GM12878 (cell line): ENCODE measurements around the gene HEYL. TPM values are rescaled to one million over a fixed set of nuclear protein-coding genes. Genes with fewer than 3 reads are reported as not detected.

ENCODE experiments used
- ATAC-seq: fragments of 200-7000 bp; cut with Tn5 transposase; 3 replicates; pipeline ENCODE4 v1.9.1; 2020; ENCODE audit warnings: mild to moderate bottlenecking, moderate library complexity
- BruUV-seq: library from RNA; stranded (reverse); fragments of 400-500 nt; replicated peaks from 2 replicates; lab custom pipeline; 2021; lab: Mats Ljungman, UMichigan
- CTCF ChIA-PET: fragments of 300-600 bp; sonication (Branson Sonifier 250); formaldehyde crosslinking; extraction: SDS; loops from one replicate; lab custom pipeline; 2021; ENCODE audit warnings: inconsistent platforms; lab: Yijun Ruan, JAX
- POLR2A ChIA-PET: fragments of 350-600 bp; formaldehyde crosslinking; extraction: SDS; loops from one replicate; lab custom pipeline; 2021; ENCODE audit warnings: inconsistent platforms; lab: Charles Lee
- RAD21 ChIA-PET: fragments of 300-600 bp; sonication (Branson Sonifier 250); formaldehyde crosslinking; loops from one replicate; lab custom pipeline; 2023; ENCODE audit warnings: antibody characterized with exemption; ENCODE audit not compliant: unreplicated experiment; lab: Charles Lee
- SMC1A ChIA-PET: fragments of 300-600 bp; sonication (Branson Sonifier 250); formaldehyde crosslinking; loops from one replicate; lab custom pipeline; 2023; ENCODE audit not compliant: unreplicated experiment, uncharacterized antibody; lab: Charles Lee
- DNase-seq: peaks from one replicate; pipeline ENCODE4 v3.0.0-alpha.2; 2011; ENCODE audit warnings: low read depth, low spot score
- FAIRE-seq: peaks from 3 replicates; lab custom pipeline; 2011; peaks lifted over from hg19 to GRCh38; lab: Jason Lieb, UNC
- H2AFZ ChIP-seq: 2 replicates; pipeline ENCODE4 v1.6.0; 2011; ENCODE audit warnings: low read depth, low read length, control low read depth; ENCODE audit not compliant: control insufficient read depth
- H3K27ac ChIP-seq: 2 replicates; pipeline ENCODE4 v1.5.1; 2011; ENCODE audit warnings: control low read depth; ENCODE audit not compliant: control insufficient read depth, insufficient read depth
- H3K27me3 ChIP-seq, 2 experiments: replicated peaks in 1 of 2; 2 replicates each; pipeline versions ENCODE4 v1.6.0 to v1.6.1; 2011; ENCODE audit warnings: low read length in 1 of 2; ENCODE audit not compliant: control insufficient read depth in 2 of 2, insufficient read depth in 2 of 2
- H3K36me3 ChIP-seq, 2 experiments: 2 replicates each; pipeline ENCODE4 v1.5.1; 2011; ENCODE audit warnings: low read length in 1 of 2; ENCODE audit not compliant: control insufficient read depth in 2 of 2, insufficient read depth in 2 of 2
- H3K4me1 ChIP-seq: 2 replicates; pipeline ENCODE4 v1.6.1; 2011; ENCODE audit warnings: mild to moderate bottlenecking, low read length, moderate library complexity, mixed read lengths; ENCODE audit not compliant: control insufficient read depth, insufficient read depth
- H3K4me2 ChIP-seq: 2 replicates; pipeline ENCODE4 v1.6.0; 2011; ENCODE audit warnings: control low read depth; ENCODE audit not compliant: control insufficient read depth, insufficient read depth
- H3K4me3 ChIP-seq: fragments of 200-600 bp; sonication (generic); 2 replicates; pipeline ENCODE4 v1.5.1; 2016
- H3K79me2 ChIP-seq: 2 replicates; pipeline ENCODE4 v1.6.0; 2011; ENCODE audit warnings: low read length; ENCODE audit not compliant: control insufficient read depth, insufficient read depth
- H3K9ac ChIP-seq: 2 replicates; pipeline ENCODE4 v1.8.0; 2011; ENCODE audit warnings: low read length, control low read depth, mixed read lengths; ENCODE audit not compliant: control insufficient read depth, insufficient read depth
- H3K9me3 ChIP-seq: replicated peaks from 3 replicates; pipeline ENCODE4 v1.5.1; 2011; ENCODE audit warnings: mild to moderate bottlenecking, low read length; ENCODE audit not compliant: control insufficient read depth, insufficient read depth
- H4K20me1 ChIP-seq: 2 replicates; pipeline ENCODE4 v1.6.0; 2011; ENCODE audit not compliant: control insufficient read depth, insufficient read depth
- ATF3 ChIP-seq: IDR thresholded peaks from 2 replicates; pipeline ENCODE4 v1.6.1; 2011; ENCODE audit warnings: low read depth, mild to moderate bottlenecking, low read length, moderate library complexity, borderline replicate concordance; ENCODE audit errors: extremely low read depth
- EZH2 ChIP-seq: IDR thresholded peaks from 2 replicates; pipeline ENCODE4 v1.6.1; 2012; ENCODE audit warnings: low read depth, mild to moderate bottlenecking, control low read depth, inconsistent platforms, low read length, borderline replicate concordance; ENCODE audit not compliant: control insufficient read depth
- FOS ChIP-seq: IDR thresholded peaks from 3 replicates; pipeline ENCODE4 v1.6.1; 2011; ENCODE audit warnings: borderline replicate concordance; ENCODE audit not compliant: insufficient read length; ENCODE audit errors: extremely low read depth
- IRF4 ChIP-seq: IDR thresholded peaks from 2 replicates; pipeline ENCODE4 v1.6.1; 2011; ENCODE audit warnings: low read depth, low read length
- RAD21 ChIP-seq: IDR thresholded peaks from 2 replicates; pipeline ENCODE4 v1.6.1; 2011; ENCODE audit warnings: mild to moderate bottlenecking, low read depth, low read length, moderate library complexity; ENCODE audit not compliant: insufficient read depth
- SMC3 ChIP-seq: IDR thresholded peaks from 2 replicates; pipeline ENCODE4 v1.6.1; 2011; ENCODE audit warnings: low read length, improper control_type of control experiment, borderline replicate concordance
- SREBF1 ChIP-seq: IDR thresholded peaks from 2 replicates; pipeline ENCODE4 v1.6.1; 2012; ENCODE audit warnings: mild to moderate bottlenecking, low read length
- TBL1XR1 ChIP-seq: IDR thresholded peaks from 2 replicates; pipeline ENCODE4 v1.6.1; 2012; ENCODE audit warnings: low read depth, low read length, improper control_type of control experiment
- WRNIP1 ChIP-seq: IDR thresholded peaks from 2 replicates; pipeline ENCODE4 v1.6.1; 2011; ENCODE audit warnings: low read depth, low read length, improper control_type of control experiment, borderline replicate concordance
- ZNF207 ChIP-seq: fragments of 450-650 bp; IDR thresholded peaks from 2 replicates; pipeline ENCODE4 v1.6.1; 2014; ENCODE audit warnings: antibody characterized with exemption, mild to moderate bottlenecking, borderline replicate concordance
- WGBS: methylation state at CpG from one replicate; pipeline ENCODE4 v1.1.6; 2016; ENCODE audit warnings: low lambda C conversion rate; ENCODE audit not compliant: insufficient replicate concordance, insufficient coverage; ENCODE audit errors: missing lambda C conversion rate; 5-methylcytosine and 5-hydroxymethylcytosine counted together
- in situ Hi-C: fragments of 300-500 bp; cut with MboI; formaldehyde crosslinking; loops from 9 replicates; pipeline ENCODE4 v1.14.3; 2018; ENCODE audit warnings: mixed read lengths
- intact Hi-C: fragments of 100-400 bp; cut with micrococcal nuclease; formaldehyde crosslinking; loops from one replicate; pipeline ENCODE4 v1.14.2; 2022; ENCODE audit not compliant: unreplicated experiment
- polyA plus RNA-seq, 11 experiments: library from polyadenylated mRNA; depleted of rRNA in 4 of 11; unstranded in 6 of 11; stranded (reverse) in 5 of 11; fragments of >200 nt; fragmentation: Nextera tagmentation in 4 of 11; fragmentation: Illumina TruSeq in 1 of 11; extraction: Ambion mirVana in 4 of 11; extraction: Trizol in 1 of 11; gene quantifications; 1 replicate in 1 of 11; 2 replicates in 10 of 11; pipeline versions ENCODE4 v1.2.1 to v1.2.3, GENCODE V29; 2011 to 2016; ENCODE audit warnings: inconsistent platforms in 2 of 11, missing spikeins in 2 of 11, low read depth in 1 of 11
- total RNA-seq, 4 experiments: library from RNA; depleted of rRNA in 3 of 4; stranded (reverse); fragments of >200 nt in 3 of 4; fragmentation: Illumina TruSeq in 1 of 4; extraction: Trizol in 1 of 4; gene quantifications; 2 replicates each; pipeline versions ENCODE4 v1.2.1 to v1.2.3, GENCODE V29; 2013 to 2021
- TF ChIP-seq, protein P1 (sequence below): fragments of 450-650 bp; IDR thresholded peaks from 2 replicates; pipeline ENCODE4 v1.6.1; 2017; ENCODE audit warnings: mild to moderate bottlenecking, moderate library complexity
- TF ChIP-seq, protein P2 (sequence below): IDR thresholded peaks from 2 replicates; pipeline ENCODE4 v1.6.1; 2011; ENCODE audit warnings: borderline replicate concordance, low read depth, mild to moderate bottlenecking, moderate library complexity, low read length; ENCODE audit not compliant: insufficient read depth, poor library complexity, severe bottlenecking

The HEYL gene
- total and polyA plus RNA-seq, 10 of the 15 experiments (the other 5 are each of a cell fraction or from before 2014, with no cell fraction given): under 0.01 to 0.04 TPM; not detected in 8

- no peaks in the 10 kb centered on the region for H3K36me3 ChIP-seq
- POLR2A ChIA-PET: interaction anchor here (0.6 kb wide), 1 partner anchor 24 kb away, joined by 4 read pairs; no protein-coding TSS in a partner anchor
These were observed 12.7 kb upstream of the HEYL start for GRCh38 chr1:39652105-39652504.

More at GRCh38 chr1:39652105-39652504, 12.7 kb upstream of the HEYL start:
- Histone ChIP-seq H3K79me2 (no peaks in the 10 kb centered on the region), H3K4me2 (no peak overlapping the region), H3K27me3 (no peaks in the 10 kb centered on the region; a peak in 1 of 4 replicates), H2AFZ (no peak overlapping the region), H4K20me1 (no peaks in the 10 kb centered on the region), H3K27ac (no peak overlapping the region), H3K4me1 (no peaks in the 10 kb centered on the region), H3K9me3 (no peaks in the 10 kb centered on the region), H3K9ac (no peak overlapping the region), H3K4me3 (no peak overlapping the region)
- RAD21 ChIA-PET: interaction anchor here (1.5 to 3.0 kb wide), 2 partner anchors 41 to 45 kb away, joined by 4 to 34 read pairs; no protein-coding TSS in a partner anchor
- SMC1A ChIA-PET: interaction anchor here (1.1 to 4.7 kb wide), 2 partner anchors 8 to 47 kb away, joined by 3 to 35 read pairs; no protein-coding TSS in a partner anchor
- TF ChIP-seq ATF3: no peak
- no peak for TF ChIP-seq ZNF207
- no peak for TF ChIP-seq SREBF1
- TF ChIP-seq, protein P1, sequence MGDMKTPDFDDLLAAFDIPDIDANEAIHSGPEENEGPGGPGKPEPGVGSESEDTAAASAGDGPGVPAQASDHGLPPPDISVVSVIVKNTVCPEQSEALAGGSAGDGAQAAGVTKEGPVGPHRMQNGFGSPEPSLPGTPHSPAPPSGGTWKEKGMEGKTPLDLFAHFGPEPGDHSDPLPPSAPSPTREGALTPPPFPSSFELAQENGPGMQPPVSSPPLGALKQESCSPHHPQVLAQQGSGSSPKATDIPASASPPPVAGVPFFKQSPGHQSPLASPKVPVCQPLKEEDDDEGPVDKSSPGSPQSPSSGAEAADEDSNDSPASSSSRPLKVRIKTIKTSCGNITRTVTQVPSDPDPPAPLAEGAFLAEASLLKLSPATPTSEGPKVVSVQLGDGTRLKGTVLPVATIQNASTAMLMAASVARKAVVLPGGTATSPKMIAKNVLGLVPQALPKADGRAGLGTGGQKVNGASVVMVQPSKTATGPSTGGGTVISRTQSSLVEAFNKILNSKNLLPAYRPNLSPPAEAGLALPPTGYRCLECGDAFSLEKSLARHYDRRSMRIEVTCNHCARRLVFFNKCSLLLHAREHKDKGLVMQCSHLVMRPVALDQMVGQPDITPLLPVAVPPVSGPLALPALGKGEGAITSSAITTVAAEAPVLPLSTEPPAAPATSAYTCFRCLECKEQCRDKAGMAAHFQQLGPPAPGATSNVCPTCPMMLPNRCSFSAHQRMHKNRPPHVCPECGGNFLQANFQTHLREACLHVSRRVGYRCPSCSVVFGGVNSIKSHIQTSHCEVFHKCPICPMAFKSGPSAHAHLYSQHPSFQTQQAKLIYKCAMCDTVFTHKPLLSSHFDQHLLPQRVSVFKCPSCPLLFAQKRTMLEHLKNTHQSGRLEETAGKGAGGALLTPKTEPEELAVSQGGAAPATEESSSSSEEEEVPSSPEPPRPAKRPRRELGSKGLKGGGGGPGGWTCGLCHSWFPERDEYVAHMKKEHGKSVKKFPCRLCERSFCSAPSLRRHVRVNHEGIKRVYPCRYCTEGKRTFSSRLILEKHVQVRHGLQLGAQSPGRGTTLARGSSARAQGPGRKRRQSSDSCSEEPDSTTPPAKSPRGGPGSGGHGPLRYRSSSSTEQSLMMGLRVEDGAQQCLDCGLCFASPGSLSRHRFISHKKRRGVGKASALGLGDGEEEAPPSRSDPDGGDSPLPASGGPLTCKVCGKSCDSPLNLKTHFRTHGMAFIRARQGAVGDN: no peak
- no peak for TF ChIP-seq EZH2
- TF ChIP-seq WRNIP1: no peak
- no peak for TF ChIP-seq TBL1XR1
- no peak for TF ChIP-seq FOS
- TF ChIP-seq SMC3: no peak
- no peak for TF ChIP-seq IRF4
- TF ChIP-seq, protein P2, sequence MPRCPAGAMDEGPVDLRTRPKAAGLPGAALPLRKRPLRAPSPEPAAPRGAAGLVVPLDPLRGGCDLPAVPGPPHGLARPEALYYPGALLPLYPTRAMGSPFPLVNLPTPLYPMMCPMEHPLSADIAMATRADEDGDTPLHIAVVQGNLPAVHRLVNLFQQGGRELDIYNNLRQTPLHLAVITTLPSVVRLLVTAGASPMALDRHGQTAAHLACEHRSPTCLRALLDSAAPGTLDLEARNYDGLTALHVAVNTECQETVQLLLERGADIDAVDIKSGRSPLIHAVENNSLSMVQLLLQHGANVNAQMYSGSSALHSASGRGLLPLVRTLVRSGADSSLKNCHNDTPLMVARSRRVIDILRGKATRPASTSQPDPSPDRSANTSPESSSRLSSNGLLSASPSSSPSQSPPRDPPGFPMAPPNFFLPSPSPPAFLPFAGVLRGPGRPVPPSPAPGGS: no peak
- no peak for TF ChIP-seq RAD21
- TF ChIP-seq, all 136 proteins: peak for 0
- no peak for ATAC-seq
- no peak for FAIRE-seq
- intact Hi-C loops: loop anchor here (5.0 to 10.0 kb wide), 2 partner anchors 70 to 547 kb away; no protein-coding TSS in a partner anchor
- in situ Hi-C loops: no loop called here
- no peak for DNase-seq
- WGBS: 76% methylated on average over 6 of the region's 6 CpGs
- CTCF ChIA-PET: interaction anchor here (1.4 to 11.1 kb wide), 4 partner anchors 19 to 146 kb away, joined by 3 to 312 read pairs (median 124); partner anchors contain the start of gene NT5C1A
- BruUV-seq: no TSS peak
